ENCODE data around the gene PRH2. TPM values are rescaled to one million over a fixed set of nuclear protein-coding genes. Genes with fewer than 3 reads are reported as not detected.

PRH2 gene
- total RNA-seq (2022; extraction: Qiagen RNA extraction), result 0.23 to 0.48 TPM (median 0.43 TPM) in 3 of 5 replicates, not detected in the others

GRCh38 chr12:10928746-10929286 is at the start of gene PRH2:
PRH2 (plus strand) TSS chr12:10929236; CDS start chr12:10929274, 38 bp downstream.

GRCh38 chr12:10884086-10884725 is 44.8 kb upstream of the PRH2 start, which contains the start of gene PRH1:
PRH1 (minus strand) TSS chr12:10884255; CDS start chr12:10884217, 38 bp downstream.

GRCh38 chr12:10909462-10909861 is 19.6 kb upstream of the PRH2 start, which contains the start of gene TAS2R13:
TAS2R13 (minus strand) TSS chr12:10909562; CDS start chr12:10909298, 264 bp downstream.

GRCh38 chr12:10939163-10939562 is 10.1 kb downstream of the PRH2 start, which contains the start of gene TAS2R14:
TAS2R14 (minus strand) TSS chr12:10939263; CDS start chr12:10939207, 56 bp downstream.

Other genes with a start within 250 kb of the PRH2 start
- 245 to 262 TPM (median 259 TPM) in 5 replicates for gene YBX3, start 205.9 kb upstream of the PRH2 start, total RNA-seq (2022; extraction: Qiagen RNA extraction)
- not detected in 5 replicates for gene TAS2R7, start 126.6 kb upstream of the PRH2 start, total RNA-seq (2022; extraction: Qiagen RNA extraction)
- gene TAS2R8, start 122.0 kb upstream of the PRH2 start, total RNA-seq (2022; extraction: Qiagen RNA extraction), result not detected in 5 replicates
- gene TAS2R9, start 119.1 kb upstream of the PRH2 start, total RNA-seq (2022; extraction: Qiagen RNA extraction), result not detected in 5 replicates
- gene TAS2R10, start 102.9 kb upstream of the PRH2 start, total RNA-seq (2022; extraction: Qiagen RNA extraction), result 0.06 to 0.09 TPM in 2 of 5 replicates, not detected in the others
- gene PRR4, start 79.8 kb upstream of the PRH2 start, total RNA-seq (2022; extraction: Qiagen RNA extraction), result 0.80 to 3.2 TPM (median 2.3 TPM) in 5 replicates
- 2.3 to 4.6 TPM (median 2.4 TPM) in 5 replicates for gene PRH1, start 45.0 kb upstream of the PRH2 start, total RNA-seq (2022; extraction: Qiagen RNA extraction)
- gene TAS2R13, start 19.7 kb upstream of the PRH2 start, total RNA-seq (2022; extraction: Qiagen RNA extraction), result 0.03 TPM in 1 of 5 replicates, not detected in the others
- 0.44 to 0.81 TPM (median 0.78 TPM) in 5 replicates for gene TAS2R14, start 10.0 kb downstream of the PRH2 start, total RNA-seq (2022; extraction: Qiagen RNA extraction)
- not detected in 5 replicates for gene TAS2R50, start 57.7 kb downstream of the PRH2 start, total RNA-seq (2022; extraction: Qiagen RNA extraction)
- 0.06 TPM in 1 of 5 replicates, not detected in the others for gene TAS2R20, start 69.1 kb downstream of the PRH2 start, total RNA-seq (2022; extraction: Qiagen RNA extraction)
- gene TAS2R19, start 93.4 kb downstream of the PRH2 start, total RNA-seq (2022; extraction: Qiagen RNA extraction), result 0.15 TPM in 1 of 5 replicates, not detected in the others
- 0.16 to 0.28 TPM (median 0.17 TPM) in 5 replicates for gene TAS2R31, start 102.2 kb downstream of the PRH2 start, total RNA-seq (2022; extraction: Qiagen RNA extraction)
- gene TAS2R46, start 133.1 kb downstream of the PRH2 start, total RNA-seq (2022; extraction: Qiagen RNA extraction), result not detected in 5 replicates
- gene TAS2R43, start 163.1 kb downstream of the PRH2 start, total RNA-seq (2022; extraction: Qiagen RNA extraction), result not detected in 5 replicates
- gene TAS2R30, start 205.4 kb downstream of the PRH2 start, total RNA-seq (2022; extraction: Qiagen RNA extraction), result 0.03 TPM in 1 of 5 replicates, not detected in the others
- gene SMIM10L1, start 242.0 kb downstream of the PRH2 start, total RNA-seq (2022; extraction: Qiagen RNA extraction), result 8.0 to 8.5 TPM (median 8.2 TPM) in 5 replicates